ENCODE results near the gene CCDC43. TPM values are rescaled to one million over a fixed set of nuclear protein-coding genes. Genes with fewer than 3 reads are reported as not detected.
"Not testable (repeated sequence)": the region's sequence is repeated elsewhere in the genome, so short reads cannot be mapped to it uniquely, and the experiment has no call there.

CCDC43 gene
- 10 to 100 TPM; 17.9 to 18.8 TPM for total RNA-seq
- 10 to 100 TPM; 10.7 to 14.0 TPM for polyA plus RNA-seq

GRCh38 chr17:44689477-44690217 lies at the start of gene CCDC43:
TSS of gene CCDC43 (minus strand) at chr17:44689776. CDS start at chr17:44689753, 23 bp downstream.
- CTCF ChIA-PET (ENCODE audit: partially characterized antibody) = interaction anchor here (0.6 to 2.2 kb wide), 5 partner anchors 17 to 510 kb away, joined by 3 to 8 read pairs (median 3); partner anchors contain the start of gene DBF4B

GRCh38 chr17:44738214-44738906 lies 48.8 kb upstream of the CCDC43 start:
- no peaks in the 10 kb centered on the region for H3K9me3 ChIP-seq (ENCODE audit: control insufficient read depth in 1 of 2, low read length in 2 of 2)
- ChIA-PET CTCF (ENCODE audit: partially characterized antibody) (no interaction called here), POLR2A (ENCODE audit: partially characterized antibody) (no interaction called here)
- intact Hi-C loops (cut with micrococcal nuclease) = no loop called here
- H3K36me3 Mint-ChIP-seq = peaks cover 0 to 3% of the 10 kb centered on the region in 2 donors
- H3K27me3 ChIP-seq (ENCODE audit: insufficient read depth, low read length) = no peaks in the 10 kb centered on the region
- H3K9me3 Mint-ChIP-seq = no peaks in the 10 kb centered on the region
- no peak overlapping the region for H3K27ac ChIP-seq (ENCODE audit: low read depth, low read length)
- no peak overlapping the region for H3K4me3 Mint-ChIP-seq
- H3K4me1 Mint-ChIP-seq = no peaks in the 10 kb centered on the region
- no peaks in the 10 kb centered on the region for H3K36me3 ChIP-seq (ENCODE audit: insufficient read depth, low read length)
- H3K4me1 ChIP-seq (ENCODE audit: insufficient read depth, low read length) = no peaks in the 10 kb centered on the region
- H3K4me3 ChIP-seq (ENCODE audit: low read length in 2 of 2) = no peak overlapping the region
- H3K27ac Mint-ChIP-seq = peak overlapping the region in 2 of 7 donors; percentile 17 to 35
- H3K27me3 Mint-ChIP-seq = no peaks in the 10 kb centered on the region
- DNase-seq = no peak

More at GRCh38 chr17:44689477-44690217, at the start of gene CCDC43:
- H3K4me3 Mint-ChIP-seq = peak within 1 kb of the TSS; percentile 96 to 99 (median 98)
- no peaks in the 10 kb centered on the region for H3K27me3 ChIP-seq (ENCODE audit: insufficient read depth, low read length)
- no peaks in the 10 kb centered on the region for H3K9me3 ChIP-seq (ENCODE audit: control insufficient read depth in 1 of 2, low read length in 2 of 2)
- peak within 1 kb of the TSS; percentile 84 for H3K27ac ChIP-seq (ENCODE audit: low read depth, low read length)
- peak; percentile 91 to 93 (median 91) for DNase-seq
- intact Hi-C loops (cut with micrococcal nuclease) = loop anchor here (1.0 kb wide), 2 partner anchors 19 to 210 kb away; partner anchors contain the start of genes DBF4B and EFTUD2
- peaks cover 19 to 39% (median 25%) of the 10 kb centered on the region in 4 donors for H3K4me1 Mint-ChIP-seq
- H3K27ac Mint-ChIP-seq = peak within 1 kb of the TSS; percentile 92 to 98 (median 98)
- peaks cover 12 to 21% of the 10 kb centered on the region in 2 donors for H3K36me3 Mint-ChIP-seq
- no peaks in the 10 kb centered on the region for H3K27me3 Mint-ChIP-seq
- peak within 1 kb of the TSS; percentile 76 to 78 for H3K4me3 ChIP-seq (ENCODE audit: low read length in 2 of 2)
- POLR2A ChIA-PET (ENCODE audit: partially characterized antibody) = interaction anchor here (0.7 to 4.9 kb wide), 6 partner anchors 15 to 361 kb away, joined by 3 to 42 read pairs (median 3); partner anchors contain the start of genes DBF4B, EFTUD2 and FZD2
- no peaks in the 10 kb centered on the region for H3K36me3 ChIP-seq (ENCODE audit: insufficient read depth, low read length)
- peaks cover 0 to 2% (median 0%) of the 10 kb centered on the region in 8 donors for H3K9me3 Mint-ChIP-seq
- peaks cover 17% of the 10 kb centered on the region for H3K4me1 ChIP-seq (ENCODE audit: insufficient read depth, low read length)

- Histone ChIP-seq H3K9me3 (ENCODE audit: control insufficient read depth in 1 of 2, low read length in 2 of 2) (no peaks in the 10 kb centered on the region), H3K4me3 (ENCODE audit: low read length in 2 of 2) (no peak overlapping the region), H3K36me3 (ENCODE audit: insufficient read depth, low read length) (no peaks in the 10 kb centered on the region), H3K27me3 (ENCODE audit: insufficient read depth, low read length) (no peaks in the 10 kb centered on the region), H3K4me1 (ENCODE audit: insufficient read depth, low read length) (no peaks in the 10 kb centered on the region), H3K27ac (ENCODE audit: low read depth, low read length) (no peak overlapping the region)
- Mint-ChIP-seq H3K4me1 (no peaks in the 10 kb centered on the region), H3K27me3 (no peaks in the 10 kb centered on the region), H3K36me3 (peaks cover 0 to 4% of the 10 kb centered on the region in 2 donors), H3K9me3 (peaks cover 0 to 2% (median 0%) of the 10 kb centered on the region in 8 donors), H3K4me3 (no peak overlapping the region), H3K27ac (no peak overlapping the region)
- CTCF ChIA-PET (ENCODE audit: partially characterized antibody) = no interaction called here
- no peak for DNase-seq
- intact Hi-C loops (cut with micrococcal nuclease) = no loop called here
- POLR2A ChIA-PET (ENCODE audit: partially characterized antibody) = no interaction called here
Measured at GRCh38 chr17:44736551-44737240, 47.1 kb upstream of the CCDC43 start.

- Histone ChIP-seq H3K4me3 (ENCODE audit: low read length in 2 of 2) (no peak overlapping the region), H3K27me3 (ENCODE audit: insufficient read depth, low read length) (no peaks in the 10 kb centered on the region), H3K36me3 (ENCODE audit: insufficient read depth, low read length) (no peaks in the 10 kb centered on the region), H3K4me1 (ENCODE audit: insufficient read depth, low read length) (no peaks in the 10 kb centered on the region), H3K27ac (ENCODE audit: low read depth, low read length) (no peak overlapping the region), H3K9me3 (ENCODE audit: control insufficient read depth in 1 of 2, low read length in 2 of 2) (no peaks in the 10 kb centered on the region)
- ChIA-PET CTCF (ENCODE audit: partially characterized antibody) (no interaction called here), POLR2A (ENCODE audit: partially characterized antibody) (no interaction called here)
- Mint-ChIP-seq H3K4me3 (no peak overlapping the region), H3K27me3 (no peaks in the 10 kb centered on the region), H3K9me3 (peaks cover 0 to 2% (median 0%) of the 10 kb centered on the region in 8 donors), H3K36me3 (peaks cover 6 to 9% of the 10 kb centered on the region in 2 donors), H3K4me1 (no peaks in the 10 kb centered on the region), H3K27ac (no peak overlapping the region)
- no peak for DNase-seq
- intact Hi-C loops (cut with micrococcal nuclease) = no loop called here
Measured at GRCh38 chr17:44734272-44734671, 44.7 kb upstream of the CCDC43 start.

GRCh38 chr17:44733753-44734152 lies 44.2 kb upstream of the CCDC43 start:
- no peaks in the 10 kb centered on the region for H3K4me1 Mint-ChIP-seq
- H3K36me3 ChIP-seq (ENCODE audit: insufficient read depth, low read length) = no peaks in the 10 kb centered on the region
- CTCF ChIA-PET (ENCODE audit: partially characterized antibody) = interaction anchor here (0.6 kb wide), 1 partner anchor 125 kb away, joined by 3 read pairs; no protein-coding TSS in a partner anchor
- no peaks in the 10 kb centered on the region for H3K27me3 ChIP-seq (ENCODE audit: insufficient read depth, low read length)
- H3K9me3 Mint-ChIP-seq = peaks cover 0 to 2% (median 0%) of the 10 kb centered on the region in 8 donors
- no peaks in the 10 kb centered on the region for H3K27me3 Mint-ChIP-seq
- H3K4me3 ChIP-seq (ENCODE audit: low read length in 2 of 2) = no peak overlapping the region
- intact Hi-C loops (cut with micrococcal nuclease) = no loop called here
- H3K4me1 ChIP-seq (ENCODE audit: insufficient read depth, low read length) = no peaks in the 10 kb centered on the region
- peaks cover 6 to 8% of the 10 kb centered on the region in 2 donors for H3K36me3 Mint-ChIP-seq
- H3K9me3 ChIP-seq (ENCODE audit: control insufficient read depth in 1 of 2, low read length in 2 of 2) = no peaks in the 10 kb centered on the region
- no peak for DNase-seq
- POLR2A ChIA-PET (ENCODE audit: partially characterized antibody) = no interaction called here
- H3K27ac ChIP-seq (ENCODE audit: low read depth, low read length) = no peak overlapping the region
- no peak overlapping the region for H3K4me3 Mint-ChIP-seq
- H3K27ac Mint-ChIP-seq = peak overlapping the region in 1 of 7 donors; percentile 19

GRCh38 chr17:44726121-44726520 lies 36.5 kb upstream of the CCDC43 start:
- H3K36me3 ChIP-seq (ENCODE audit: insufficient read depth, low read length); H3K27me3 Mint-ChIP-seq; CTCF ChIA-PET (ENCODE audit: partially characterized antibody); POLR2A ChIA-PET (ENCODE audit: partially characterized antibody); H3K9me3 ChIP-seq (ENCODE audit: control insufficient read depth in 1 of 2, low read length in 2 of 2); H3K27me3 ChIP-seq (ENCODE audit: insufficient read depth, low read length); DNase-seq; H3K4me1 Mint-ChIP-seq; H3K27ac Mint-ChIP-seq; H3K4me1 ChIP-seq (ENCODE audit: insufficient read depth, low read length); H3K4me3 Mint-ChIP-seq; H3K4me3 ChIP-seq (ENCODE audit: low read length in 2 of 2); H3K9me3 Mint-ChIP-seq; H3K27ac ChIP-seq (ENCODE audit: low read depth, low read length); intact Hi-C loops (cut with micrococcal nuclease): not testable (repeated sequence)
- H3K36me3 Mint-ChIP-seq = peaks cover 10 to 14% of the 10 kb centered on the region in 2 donors

DNA sequence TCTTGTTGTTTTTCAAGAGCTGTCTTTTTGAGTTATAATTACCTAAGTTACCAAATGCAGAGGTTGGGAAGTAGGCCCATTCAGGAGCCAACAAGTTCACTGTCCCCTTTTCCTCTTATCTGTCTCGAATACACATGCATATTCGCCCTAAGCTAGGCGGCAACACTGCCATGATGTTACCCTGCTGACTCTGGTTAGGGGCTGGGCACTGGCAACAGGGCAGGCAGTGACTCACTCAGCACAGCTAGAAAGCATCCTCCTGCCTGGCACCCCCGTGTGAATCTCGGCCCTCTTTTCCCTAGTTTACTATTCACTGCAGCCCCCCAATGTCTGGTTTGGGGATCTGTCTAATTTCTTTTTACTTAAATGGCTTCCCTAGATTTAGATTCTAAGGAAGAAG lies 32.7 kb upstream of the CCDC43 start:
- no peak for DNase-seq
- H3K27me3 Mint-ChIP-seq = no peaks in the 10 kb centered on the region
- no peaks in the 10 kb centered on the region for H3K4me1 ChIP-seq (ENCODE audit: insufficient read depth, low read length)
- H3K27me3 ChIP-seq (ENCODE audit: insufficient read depth, low read length) = no peaks in the 10 kb centered on the region
- H3K4me3 Mint-ChIP-seq = no peak overlapping the region
- no peaks in the 10 kb centered on the region for H3K9me3 ChIP-seq (ENCODE audit: control insufficient read depth in 1 of 2, low read length in 2 of 2)
- H3K27ac ChIP-seq (ENCODE audit: low read depth, low read length) = no peak overlapping the region
- no peak overlapping the region for H3K4me3 ChIP-seq (ENCODE audit: low read length in 2 of 2)
- ChIA-PET CTCF (ENCODE audit: partially characterized antibody) (interaction anchor here (1.0 kb wide), 1 partner anchor 52 kb away, joined by 3 read pairs; no protein-coding TSS in a partner anchor), POLR2A (ENCODE audit: partially characterized antibody) (no interaction called here)
- H3K36me3 ChIP-seq (ENCODE audit: insufficient read depth, low read length) = no peaks in the 10 kb centered on the region
- H3K27ac Mint-ChIP-seq = no peak overlapping the region
- intact Hi-C loops (cut with micrococcal nuclease) = no loop called here
- H3K4me1 Mint-ChIP-seq = no peaks in the 10 kb centered on the region
- no peaks in the 10 kb centered on the region for H3K9me3 Mint-ChIP-seq
- H3K36me3 Mint-ChIP-seq = peaks cover 2 to 4% of the 10 kb centered on the region in 2 donors
